PC-3 (cell line): ENCODE measurements around the gene DACT2. TPM values are rescaled to one million over a fixed set of nuclear protein-coding genes. Genes with fewer than 3 reads are reported as not detected.
"Not testable (repeated sequence)": the region's sequence is repeated elsewhere in the genome, so short reads cannot be mapped to it uniquely, and the experiment has no call there.

Source experiments
- ATAC-seq: fragments of 200-7000 bp; cut with Tn5 transposase; 2 replicates; pipeline ENCODE4 v1.9.1; 2020; ENCODE audit warnings: mild to moderate bottlenecking, moderate library complexity
- BruUV-seq: library from RNA; stranded (reverse); fragments of 400-500 nt; replicated peaks from 2 replicates; lab custom pipeline; 2021; lab: Mats Ljungman, UMichigan
- CTCF ChIA-PET: fragments of 300-600 bp; sonication (Branson Sonifier 250); formaldehyde crosslinking; loops from one replicate; lab custom pipeline; 2022; ENCODE audit warnings: antibody characterized with exemption; lab: Charles Lee
- POLR2A ChIA-PET: fragments of 300-600 bp; sonication (Branson Sonifier 250); formaldehyde crosslinking; loops from one replicate; lab custom pipeline; 2022; ENCODE audit warnings: antibody characterized with exemption; ENCODE audit not compliant: unreplicated experiment; lab: Charles Lee
- DNase-seq: peaks from one replicate; pipeline ENCODE4 v3.0.0-alpha.2; 2015
- H2AFZ ChIP-seq: fragments of 300-600 bp; sonication (generic); 2 replicates; pipeline ENCODE4 v1.6.0; 2016; ENCODE audit warnings: antibody characterized with exemption, low read length
- H3F3A ChIP-seq: fragments of 300-600 bp; sonication (generic); one replicate; pipeline ENCODE4 v1.6.0; 2017; ENCODE audit warnings: antibody characterized with exemption, low read length, control low read depth, mild to moderate bottlenecking; ENCODE audit not compliant: unreplicated experiment
- H3K27ac ChIP-seq: fragments of 300-600 bp; sonication (generic); 2 replicates; pipeline ENCODE4 v1.5.1; 2016; ENCODE audit warnings: mild to moderate bottlenecking, low read length
- H3K27me3 ChIP-seq: fragments of 300-600 bp; sonication (generic); 2 replicates; pipeline ENCODE4 v1.6.1; 2016; ENCODE audit warnings: low read length, mixed read lengths
- H3K36me3 ChIP-seq: fragments of 300-600 bp; sonication (generic); 2 replicates; pipeline ENCODE4 v1.6.1; 2016; ENCODE audit warnings: low read depth, mixed run types, low read length, mixed read lengths
- H3K4me1 ChIP-seq: fragments of 300-600 bp; sonication (generic); 2 replicates; pipeline ENCODE4 v1.5.1; 2016; ENCODE audit warnings: low read length; ENCODE audit not compliant: insufficient read depth
- H3K4me2 ChIP-seq: fragments of 300-600 bp; sonication (generic); 2 replicates; pipeline ENCODE4 v1.6.0; 2016; ENCODE audit warnings: low read length
- H3K4me3 ChIP-seq: fragments of 300-600 bp; sonication (generic); 2 replicates; pipeline ENCODE4 v1.5.1; 2016; ENCODE audit warnings: mild to moderate bottlenecking, low read length, mixed read lengths
- H3K79me2 ChIP-seq: fragments of 300-600 bp; sonication (generic); 2 replicates; pipeline ENCODE4 v1.6.1; 2017; ENCODE audit warnings: low read length, mixed read lengths
- H3K9ac ChIP-seq: fragments of 300-600 bp; sonication (generic); 2 replicates; pipeline ENCODE4 v1.6.0; 2016; ENCODE audit warnings: mild to moderate bottlenecking, low read length
- H3K9me2 ChIP-seq: fragments of 300-600 bp; sonication (generic); replicated peaks from 2 replicates; pipeline ENCODE4 v1.6.1; 2016; ENCODE audit warnings: mixed run types, low read length, mixed read lengths
- H3K9me3 ChIP-seq: fragments of 300-600 bp; sonication (generic); 2 replicates; pipeline ENCODE4 v1.6.1; 2016; ENCODE audit warnings: low read length, mixed read lengths
- H4K20me1 ChIP-seq: fragments of 300-600 bp; sonication (generic); 2 replicates; pipeline ENCODE4 v1.6.1; 2016; ENCODE audit warnings: low read length, mixed read lengths
- CTCF ChIP-seq: fragments of 300-600 bp; sonication (generic); conservative IDR thresholded peaks from 2 replicates; pipeline ENCODE4 v1.5.1; 2017; ENCODE audit warnings: antibody characterized with exemption, low read depth, mild to moderate bottlenecking, low read length
- EZH2 ChIP-seq: fragments of 300-600 bp; sonication (generic); IDR thresholded peaks from one replicate; pipeline ENCODE4 v1.6.1; 2017; ENCODE audit warnings: antibody characterized with exemption, mild to moderate bottlenecking, low read length; ENCODE audit not compliant: unreplicated experiment
- EZH2phosphoT487 ChIP-seq: fragments of 300-600 bp; sonication (generic); IDR thresholded peaks from 2 replicates; pipeline ENCODE4 v1.6.1; 2018; ENCODE audit warnings: mild to moderate bottlenecking, antibody characterized with exemption, low read length, borderline replicate concordance
- intact Hi-C: fragments of 100-400 bp; cut with micrococcal nuclease; formaldehyde crosslinking; loops from 2 replicates; pipeline ENCODE4 v1.9.0; 2023
- total RNA-seq: library from RNA; depleted of rRNA; stranded (reverse); fragments of >200 nt; gene quantifications from 2 replicates; pipeline ENCODE4 v1.2.3, GENCODE V29; 2014

DACT2 gene
- total RNA-seq, 1 experiment from 2014 or later, result not detected

GRCh38 chr6:168314948-168315347 lies 4.6 kb downstream of the DACT2 start:
- no TSS peak for BruUV-seq

GRCh38 chr6:168314021-168314420 lies 5.6 kb downstream of the DACT2 start:
- Histone ChIP-seq H3K27ac (no peak overlapping the region), H3K9me3 (no peaks in the 10 kb centered on the region), H2AFZ (no peak overlapping the region), H3K4me1 (no peaks in the 10 kb centered on the region), H3F3A (no peaks in the 10 kb centered on the region), H3K36me3 (no peaks in the 10 kb centered on the region), H3K79me2 (no peaks in the 10 kb centered on the region), H3K4me2 (no peak overlapping the region), H3K9me2 (no peaks in the 10 kb centered on the region), H3K9ac (no peak overlapping the region), H3K27me3 (peaks cover 26% of the 10 kb centered on the region), H3K4me3 (no peak overlapping the region), H4K20me1 (no peaks in the 10 kb centered on the region)
- no TSS peak for BruUV-seq
- ChIA-PET CTCF (no interaction called here), POLR2A (no interaction called here)
- ATAC-seq (no peak), DNase-seq (no peak)
- intact Hi-C loops, result no loop called here
- TF ChIP-seq EZH2 (no peak), CTCF (no peak), EZH2phosphoT487 (no peak)

More at GRCh38 chr6:168314948-168315347, 4.6 kb downstream of the DACT2 start:
- H3K4me2 ChIP-seq, result no peak overlapping the region
- H3K4me1 ChIP-seq, result no peaks in the 10 kb centered on the region
- peaks cover 27% of the 10 kb centered on the region for H3K27me3 ChIP-seq
- no peaks in the 10 kb centered on the region for H3K79me2 ChIP-seq
- no peaks in the 10 kb centered on the region for H3F3A ChIP-seq
- TF ChIP-seq CTCF (no peak), EZH2 (no peak), EZH2phosphoT487 (no peak)
- no peak overlapping the region for H3K4me3 ChIP-seq
- H3K27ac ChIP-seq, result no peak overlapping the region
- POLR2A ChIA-PET, result no interaction called here
- H4K20me1 ChIP-seq, result no peaks in the 10 kb centered on the region
- ATAC-seq, result no peak
- CTCF ChIA-PET, result no interaction called here
- H3K36me3 ChIP-seq, result no peaks in the 10 kb centered on the region
- H2AFZ ChIP-seq, result no peak overlapping the region
- intact Hi-C loops, result no loop called here
- no peaks in the 10 kb centered on the region for H3K9me3 ChIP-seq
- no peak overlapping the region for H3K9ac ChIP-seq
- no peak for DNase-seq
- H3K9me2 ChIP-seq, result no peaks in the 10 kb centered on the region

- intact Hi-C loops, result no loop called here
- CTCF ChIA-PET, result no interaction called here
- Histone ChIP-seq H3K79me2 (no peaks in the 10 kb centered on the region), H3K27ac (no peak overlapping the region), H3F3A (no peaks in the 10 kb centered on the region), H3K36me3 (no peaks in the 10 kb centered on the region), H3K27me3 (peaks cover 21% of the 10 kb centered on the region), H3K4me3 (no peak overlapping the region), H4K20me1 (no peaks in the 10 kb centered on the region), H3K4me2 (no peak overlapping the region), H3K4me1 (no peaks in the 10 kb centered on the region), H2AFZ (no peak overlapping the region), H3K9me2 (no peaks in the 10 kb centered on the region), H3K9ac (no peak overlapping the region), H3K9me3 (no peaks in the 10 kb centered on the region)
- no peak for DNase-seq
- BruUV-seq, result no TSS peak
- no peak for ATAC-seq
- TF ChIP-seq EZH2 (no peak), CTCF (no peak), EZH2phosphoT487 (no peak)
- POLR2A ChIA-PET, result no interaction called here
These were observed 6.1 kb downstream of the DACT2 start for GRCh38 chr6:168313431-168314011.

- H3K4me1 ChIP-seq, H3K9me2 ChIP-seq, BruUV-seq, H3K4me2 ChIP-seq, CTCF ChIA-PET, H3K36me3 ChIP-seq, H3K27ac ChIP-seq, H2AFZ ChIP-seq, H3F3A ChIP-seq, ATAC-seq, H4K20me1 ChIP-seq, H3K9ac ChIP-seq, DNase-seq, POLR2A ChIA-PET, H3K9me3 ChIP-seq, H3K79me2 ChIP-seq, intact Hi-C loops, H3K4me3 ChIP-seq: not testable (repeated sequence)
- H3K27me3 ChIP-seq, result peaks cover 15% of the 10 kb centered on the region
These were observed 7.5 kb downstream of the DACT2 start for GRCh38 chr6:168312125-168312507.
